Measurements from ENCODE around the gene CRYL1.

The CRYL1 gene

DNA sequence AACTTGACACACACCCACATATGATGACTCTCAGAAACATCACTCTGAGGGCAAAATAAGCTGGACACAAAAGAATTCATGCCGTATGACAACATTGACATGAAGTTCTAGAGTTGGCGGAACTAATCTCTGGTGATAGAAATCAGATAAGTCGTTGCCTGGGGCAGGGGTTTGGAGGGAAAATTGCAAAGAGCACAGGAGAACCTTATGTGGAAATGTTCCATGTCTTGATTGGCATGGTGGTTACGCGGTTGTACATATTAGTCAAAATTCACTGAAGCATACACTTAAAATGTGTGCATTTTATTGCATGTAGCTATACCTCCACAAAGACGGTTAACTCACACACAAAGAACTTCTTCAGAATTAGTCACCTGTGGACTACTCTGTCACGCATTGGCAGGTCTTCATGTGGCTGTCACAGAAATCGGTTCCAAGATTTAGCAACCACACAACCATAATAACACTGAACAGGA lies 155.7 kb downstream of the CRYL1 start:
- no peak for DNase-seq (ENCODE audit: low spot score)

GRCh38 chr13:20366056-20366455 lies 159.6 kb downstream of the CRYL1 start:
- no peak for DNase-seq (ENCODE audit: low spot score)

GRCh38 chr13:20363603-20364002 lies 162.1 kb downstream of the CRYL1 start:
- DNase-seq (ENCODE audit: low spot score): no peak

DNA sequence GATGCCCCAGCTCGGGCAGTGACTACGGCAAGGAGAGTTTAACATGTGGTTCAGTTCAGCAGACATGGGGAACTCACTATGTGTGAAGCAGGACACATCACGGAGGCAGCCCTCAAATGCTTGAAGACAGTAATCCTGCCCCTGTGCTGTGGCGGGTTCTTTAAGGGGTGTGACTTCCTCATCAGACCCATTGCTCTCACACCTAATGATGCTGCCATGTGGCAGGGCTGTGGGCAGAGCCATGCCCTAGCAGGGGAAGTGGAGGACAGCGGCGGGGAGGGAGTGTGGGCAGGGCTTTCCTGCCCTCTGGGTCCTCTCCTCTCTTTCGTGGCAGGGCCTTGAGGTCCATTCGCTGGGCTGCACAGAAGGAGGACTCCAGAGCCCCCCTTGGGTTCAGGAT lies 162.5 kb downstream of the CRYL1 start:
- DNase-seq (ENCODE audit: low spot score): no peak

- no peak for DNase-seq (ENCODE audit: low spot score)
These were observed 163.1 kb downstream of the CRYL1 start for GRCh38 chr13:20362484-20363041.

GRCh38 chr13:20360835-20361412 lies 164.7 kb downstream of the CRYL1 start:
- DNase-seq (ENCODE audit: low spot score): no peak

GRCh38 chr13:20360041-20360491 lies 165.6 kb downstream of the CRYL1 start:
- DNase-seq (ENCODE audit: low spot score): no peak

- DNase-seq (ENCODE audit: low spot score): no peak
These were observed 166.3 kb downstream of the CRYL1 start for GRCh38 chr13:20359335-20359734.

DNA sequence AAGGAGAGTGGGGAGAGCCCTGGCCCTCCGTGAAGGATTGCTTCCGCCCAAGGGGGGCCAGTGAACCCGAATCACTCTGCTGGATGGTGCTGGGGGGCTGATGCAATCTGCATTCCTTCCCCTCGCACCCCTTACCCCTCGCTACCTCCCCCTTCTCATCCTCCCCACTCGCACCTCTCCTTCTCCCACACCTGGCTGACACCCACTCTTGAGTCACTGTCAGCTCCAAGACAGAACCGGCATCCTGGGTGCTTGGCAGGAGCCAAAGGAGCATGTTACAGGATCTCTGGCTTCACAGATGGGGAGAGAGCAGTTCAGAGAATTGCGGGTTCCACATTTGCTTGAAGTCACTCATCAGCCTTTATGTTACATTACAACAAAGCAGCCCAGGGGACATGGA lies 167.6 kb downstream of the CRYL1 start:
- DNase-seq (ENCODE audit: low spot score): no peak

DNA sequence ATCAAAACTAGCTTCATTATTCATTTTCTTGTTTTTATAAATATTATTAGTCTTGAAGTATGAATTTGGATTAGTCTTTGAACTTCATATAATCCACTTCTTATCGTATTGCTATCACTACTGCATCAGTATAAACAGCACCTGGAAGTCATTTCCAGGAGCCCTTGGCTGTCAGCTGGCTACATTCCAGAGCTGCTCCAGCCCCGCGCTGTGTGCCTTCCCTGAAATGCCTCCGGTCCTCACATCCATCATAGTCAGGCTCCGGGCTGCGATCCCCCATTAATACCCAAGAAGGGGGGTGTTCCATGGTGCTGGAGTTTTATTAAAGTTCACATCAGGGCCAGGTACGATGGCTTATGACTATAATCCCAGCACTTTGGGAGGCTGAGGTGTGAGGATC lies 169.2 kb downstream of the CRYL1 start:
- no peak for DNase-seq (ENCODE audit: low spot score)

- DNase-seq (ENCODE audit: low spot score): no peak
These were observed 170.9 kb downstream of the CRYL1 start for GRCh38 chr13:20354722-20355121.

GRCh38 chr13:20353973-20354372 lies 171.7 kb downstream of the CRYL1 start:
- no peak for DNase-seq (ENCODE audit: low spot score)

All from hematopoietic multipotent progenitor cell treated with erythropoietin and hydrocortisone succinate and interleukin-3 and kit ligand, for 15 days (in vitro differentiated cells).